ENCODE measurements around the gene TRMT1.

The TRMT1 gene

GRCh38 chr19:13072188-13072908, 44.2 kb downstream of the TRMT1 start:
- DNase-seq (ENCODE audit: low spot score): no peak
- in situ Hi-C loops (cut with MboI; ENCODE audit: low sequenced_read_pairs, unreplicated experiment): no loop called here
- TF ChIP-seq CTCF (IDR thresholded peaks at IDR 0.05; ENCODE audit: borderline replicate concordance, control extremely low read depth, extremely low read depth, insufficient read depth, missing control alignments): no peak

GRCh38 chr19:13071444-13072187, 44.9 kb downstream of the TRMT1 start:
- no peak for TF ChIP-seq CTCF (IDR thresholded peaks at IDR 0.05; ENCODE audit: borderline replicate concordance, control extremely low read depth, extremely low read depth, insufficient read depth, missing control alignments)
- in situ Hi-C loops (cut with MboI; ENCODE audit: low sequenced_read_pairs, unreplicated experiment): no loop called here
- no peak for DNase-seq (ENCODE audit: low spot score)

GRCh38 chr19:13070425-13071140, 46.0 kb downstream of the TRMT1 start:
- TF ChIP-seq CTCF (IDR thresholded peaks at IDR 0.05; ENCODE audit: borderline replicate concordance, control extremely low read depth, extremely low read depth, insufficient read depth, missing control alignments): no peak
- in situ Hi-C loops (cut with MboI; ENCODE audit: low sequenced_read_pairs, unreplicated experiment): no loop called here
- no peak for DNase-seq (ENCODE audit: low spot score)

- in situ Hi-C loops (cut with MboI; ENCODE audit: low sequenced_read_pairs, unreplicated experiment): no loop called here
- no peak for TF ChIP-seq CTCF (IDR thresholded peaks at IDR 0.05; ENCODE audit: borderline replicate concordance, control extremely low read depth, extremely low read depth, insufficient read depth, missing control alignments)
- DNase-seq (ENCODE audit: low spot score): no peak
Measured at GRCh38 chr19:13069415-13070359, 46.9 kb downstream of the TRMT1 start.

GRCh38 chr19:13068085-13068846, 48.3 kb downstream of the TRMT1 start:
- in situ Hi-C loops (cut with MboI; ENCODE audit: low sequenced_read_pairs, unreplicated experiment): no loop called here
- DNase-seq (ENCODE audit: low spot score): no peak
- no peak for TF ChIP-seq CTCF (IDR thresholded peaks at IDR 0.05; ENCODE audit: borderline replicate concordance, control extremely low read depth, extremely low read depth, insufficient read depth, missing control alignments)
